ENCODE results near the gene DNAJC27. TPM values are rescaled to one million over a fixed set of nuclear protein-coding genes. Genes with fewer than 3 reads are reported as not detected.

Gene DNAJC27
- total and polyA plus RNA-seq, 9 of the 15 experiments (the other 6 are each of a cell fraction or from before 2014, with no cell fraction given): 0.53 to 5.9 (median 3.0) TPM

DNA sequence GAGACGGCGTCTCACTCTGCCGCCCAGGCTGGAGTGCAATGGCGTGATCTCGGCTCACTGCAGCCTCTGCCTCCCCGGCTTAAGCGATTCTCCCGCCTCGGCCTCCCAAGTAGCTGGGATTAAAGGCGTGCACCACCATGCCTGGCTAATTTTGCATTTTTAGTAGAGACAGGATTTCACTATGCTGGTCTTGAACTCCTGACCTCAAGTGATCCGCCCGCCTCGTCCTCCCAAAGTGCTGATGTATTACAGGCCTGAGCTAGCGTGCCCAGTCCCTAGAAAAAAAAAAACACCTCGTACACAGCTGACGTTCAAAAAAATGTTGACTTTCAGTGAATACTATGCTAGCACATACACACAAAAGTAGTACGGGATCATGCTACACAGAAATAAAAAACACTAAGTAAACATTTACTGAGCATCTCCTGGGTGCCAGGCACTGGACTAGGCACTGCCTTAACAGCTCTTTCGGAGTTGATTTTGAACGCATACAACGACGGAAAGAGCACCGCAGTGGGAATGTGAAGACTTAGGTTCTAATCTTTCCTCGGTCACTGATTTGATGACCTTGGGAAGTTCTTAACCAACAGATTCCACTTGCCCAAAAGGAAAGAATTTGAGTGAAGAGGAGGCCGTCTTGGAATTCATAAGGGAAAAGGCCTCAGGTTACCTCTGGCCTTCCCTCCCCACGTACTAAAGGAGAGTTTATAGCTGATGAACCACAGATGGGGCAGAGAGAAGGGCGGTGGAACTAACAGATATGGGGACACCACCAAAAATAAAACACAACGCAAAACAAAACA, 1.1 kb downstream of the DNAJC27 start (continued):
- TF ChIP-seq, protein P1, sequence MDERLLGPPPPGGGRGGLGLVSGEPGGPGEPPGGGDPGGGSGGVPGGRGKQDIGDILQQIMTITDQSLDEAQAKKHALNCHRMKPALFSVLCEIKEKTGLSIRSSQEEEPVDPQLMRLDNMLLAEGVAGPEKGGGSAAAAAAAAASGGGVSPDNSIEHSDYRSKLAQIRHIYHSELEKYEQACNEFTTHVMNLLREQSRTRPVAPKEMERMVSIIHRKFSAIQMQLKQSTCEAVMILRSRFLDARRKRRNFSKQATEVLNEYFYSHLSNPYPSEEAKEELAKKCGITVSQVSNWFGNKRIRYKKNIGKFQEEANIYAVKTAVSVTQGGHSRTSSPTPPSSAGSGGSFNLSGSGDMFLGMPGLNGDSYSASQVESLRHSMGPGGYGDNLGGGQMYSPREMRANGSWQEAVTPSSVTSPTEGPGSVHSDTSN (CRISPR knock-in tag; IDR thresholded peaks at IDR 0.05; ENCODE audit: low read depth): no peak
- TF ChIP-seq, protein P1 (tag; conservative IDR thresholded peaks at IDR 0.05; ENCODE audit: low read depth): no peak
- TF ChIP-seq MXD1 (CRISPR knock-in tag; IDR thresholded peaks at IDR 0.05; ENCODE audit: borderline replicate concordance, poor library complexity, severe bottlenecking) (no peak), LCOR (CRISPR knock-in tag; IDR thresholded peaks at IDR 0.05) (peak; percentile 13; the same call in 1 of the 2 replicates), YY1 (IDR thresholded peaks at IDR 0.05; ENCODE audit: borderline replicate concordance in 1 of 3, control insufficient read depth in 1 of 3, extremely low read depth in 1 of 3, insufficient read depth in 3 of 3, insufficient read length in 1 of 3, insufficient replicate concordance in 2 of 3, low read depth in 1 of 3, low read length in 2 of 3) (peak in 1 of 3 experiments; percentile 13), GMEB1 (CRISPR knock-in tag; IDR thresholded peaks at IDR 0.05) (peak; percentile 7; the same call in 1 of the 2 replicates), TAF7 (tag; IDR thresholded peaks at IDR 0.05) (no peak), SUPT5H (IDR thresholded peaks at IDR 0.05) (no peak), IRF9 (tag; IDR thresholded peaks at IDR 0.05) (no peak), ARNT (IDR thresholded peaks at IDR 0.05) (no peak), ADNP (tag; IDR thresholded peaks at IDR 0.05) (peak; percentile 74)
- TF ChIP-seq, protein P2, sequence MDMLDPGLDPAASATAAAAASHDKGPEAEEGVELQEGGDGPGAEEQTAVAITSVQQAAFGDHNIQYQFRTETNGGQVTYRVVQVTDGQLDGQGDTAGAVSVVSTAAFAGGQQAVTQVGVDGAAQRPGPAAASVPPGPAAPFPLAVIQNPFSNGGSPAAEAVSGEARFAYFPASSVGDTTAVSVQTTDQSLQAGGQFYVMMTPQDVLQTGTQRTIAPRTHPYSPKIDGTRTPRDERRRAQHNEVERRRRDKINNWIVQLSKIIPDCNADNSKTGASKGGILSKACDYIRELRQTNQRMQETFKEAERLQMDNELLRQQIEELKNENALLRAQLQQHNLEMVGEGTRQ (CRISPR knock-in tag; IDR thresholded peaks at IDR 0.05): no peak
- TF ChIP-seq, protein P3, sequence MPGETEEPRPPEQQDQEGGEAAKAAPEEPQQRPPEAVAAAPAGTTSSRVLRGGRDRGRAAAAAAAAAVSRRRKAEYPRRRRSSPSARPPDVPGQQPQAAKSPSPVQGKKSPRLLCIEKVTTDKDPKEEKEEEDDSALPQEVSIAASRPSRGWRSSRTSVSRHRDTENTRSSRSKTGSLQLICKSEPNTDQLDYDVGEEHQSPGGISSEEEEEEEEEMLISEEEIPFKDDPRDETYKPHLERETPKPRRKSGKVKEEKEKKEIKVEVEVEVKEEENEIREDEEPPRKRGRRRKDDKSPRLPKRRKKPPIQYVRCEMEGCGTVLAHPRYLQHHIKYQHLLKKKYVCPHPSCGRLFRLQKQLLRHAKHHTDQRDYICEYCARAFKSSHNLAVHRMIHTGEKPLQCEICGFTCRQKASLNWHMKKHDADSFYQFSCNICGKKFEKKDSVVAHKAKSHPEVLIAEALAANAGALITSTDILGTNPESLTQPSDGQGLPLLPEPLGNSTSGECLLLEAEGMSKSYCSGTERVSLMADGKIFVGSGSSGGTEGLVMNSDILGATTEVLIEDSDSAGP (CRISPR knock-in tag; IDR thresholded peaks at IDR 0.05): 0 out of 2 replicates have a peak, but pooled peaks have one; percentile 19
- TF ChIP-seq, protein P4, sequence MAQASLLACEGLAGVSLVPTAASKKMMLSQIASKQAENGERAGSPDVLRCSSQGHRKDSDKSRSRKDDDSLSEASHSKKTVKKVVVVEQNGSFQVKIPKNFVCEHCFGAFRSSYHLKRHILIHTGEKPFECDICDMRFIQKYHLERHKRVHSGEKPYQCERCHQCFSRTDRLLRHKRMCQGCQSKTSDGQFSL (CRISPR knock-in tag; IDR thresholded peaks at IDR 0.05): no peak
- TF ChIP-seq, protein P4 (tag; IDR thresholded peaks at IDR 0.05): no peak

Measured in K562 (cell line).